Common myeloid progenitor, CD34-positive (primary cell): ENCODE results near the gene AHCYL2.
A peak's percentile ranks its signal among the peaks of the same experiment; 100 is the strongest.
"Not testable (repeated sequence)": the region's sequence is repeated elsewhere in the genome, so short reads cannot be mapped to it uniquely, and the experiment has no call there.

Experiments used
- CTCF ChIA-PET: fragments of 350-600 bp; sonication (Branson Sonifier 250); formaldehyde crosslinking; loops from one replicate; lab custom pipeline; 2021; ENCODE audit warnings: antibody characterized with exemption; lab: Charles Lee
- POLR2A ChIA-PET: fragments of 350-600 bp; sonication (Branson Sonifier 250); formaldehyde crosslinking; loops from one replicate; lab custom pipeline; 2021; ENCODE audit warnings: antibody characterized with exemption; lab: Charles Lee
- DNase-seq, 3 donors: peaks; one replicate each; pipeline versions ENCODE4 v3.0.0 to v3.0.0-alpha.2; 2013
- H3K27ac ChIP-seq, 2 experiments: 1 replicate in 1 of 2; 2 replicates in 1 of 2; pipeline ENCODE4 v1.7.0; 2013; ENCODE audit warnings: inconsistent platforms in 2 of 2, low read length in 2 of 2, mild to moderate bottlenecking in 2 of 2, low read depth in 1 of 2, moderate library complexity in 1 of 2; ENCODE audit not compliant: severe bottlenecking in 2 of 2, insufficient read depth in 1 of 2, poor library complexity in 1 of 2
- H3K27me3 ChIP-seq, 5 experiments: replicated peaks in 2 of 5; 1 replicate in 3 of 5; 2 replicates in 2 of 5; pipeline versions ENCODE4 v1.6.1 to v1.7.0; 2013; ENCODE audit warnings: low read length in 4 of 5, mild to moderate bottlenecking in 2 of 5, moderate library complexity in 2 of 5, inconsistent platforms in 1 of 5; ENCODE audit not compliant: insufficient read depth in 5 of 5, control insufficient read depth in 4 of 5
- H3K36me3 ChIP-seq, 4 experiments: 1 replicate in 2 of 4; 2 replicates in 2 of 4; pipeline versions ENCODE4 v1.6.1 to v1.7.0; 2013; ENCODE audit warnings: low read length in 3 of 4, control low read depth in 1 of 4, mild to moderate bottlenecking in 1 of 4; ENCODE audit not compliant: control insufficient read depth in 4 of 4, insufficient read depth in 4 of 4
- H3K4me1 ChIP-seq, 4 experiments: 1 replicate in 3 of 4; 2 replicates in 1 of 4; pipeline versions ENCODE4 v1.6.1 to v1.7.1; 2013; ENCODE audit warnings: low read length in 3 of 4, mild to moderate bottlenecking in 3 of 4, control low read depth in 1 of 4, inconsistent platforms in 1 of 4, moderate library complexity in 1 of 4; ENCODE audit not compliant: control insufficient read depth in 4 of 4, insufficient read depth in 4 of 4; ENCODE audit errors: control extremely low read depth in 1 of 4
- H3K4me3 ChIP-seq, 7 experiments: 1 replicate in 4 of 7; 2 replicates in 3 of 7; pipeline versions ENCODE4 v1.5.1 to v1.7.0; 2013; ENCODE audit warnings: mild to moderate bottlenecking in 7 of 7, low read length in 6 of 7, moderate library complexity in 6 of 7, inconsistent platforms in 2 of 7, low read depth in 2 of 7, control low read depth in 1 of 7; ENCODE audit not compliant: insufficient read depth in 4 of 7, control insufficient read depth in 1 of 7; ENCODE audit errors: extremely low read depth in 1 of 7
- H3K9me3 ChIP-seq, 5 experiments: 1 replicate in 4 of 5; 2 replicates in 1 of 5; pipeline versions ENCODE4 v1.6.1 to v1.7.1; 2013; ENCODE audit warnings: low read length in 4 of 5, mild to moderate bottlenecking in 2 of 5, inconsistent platforms in 1 of 5, low read depth in 1 of 5, moderate library complexity in 1 of 5; ENCODE audit not compliant: control insufficient read depth in 4 of 5, insufficient read depth in 2 of 5; ENCODE audit errors: control extremely low read depth in 1 of 5
- WGBS: methylation state at CpG from one replicate; pipeline ENCODE4 v1.1.5; 2013; ENCODE audit not compliant: insufficient coverage; 5-methylcytosine and 5-hydroxymethylcytosine counted together

AHCYL2 gene

DNA sequence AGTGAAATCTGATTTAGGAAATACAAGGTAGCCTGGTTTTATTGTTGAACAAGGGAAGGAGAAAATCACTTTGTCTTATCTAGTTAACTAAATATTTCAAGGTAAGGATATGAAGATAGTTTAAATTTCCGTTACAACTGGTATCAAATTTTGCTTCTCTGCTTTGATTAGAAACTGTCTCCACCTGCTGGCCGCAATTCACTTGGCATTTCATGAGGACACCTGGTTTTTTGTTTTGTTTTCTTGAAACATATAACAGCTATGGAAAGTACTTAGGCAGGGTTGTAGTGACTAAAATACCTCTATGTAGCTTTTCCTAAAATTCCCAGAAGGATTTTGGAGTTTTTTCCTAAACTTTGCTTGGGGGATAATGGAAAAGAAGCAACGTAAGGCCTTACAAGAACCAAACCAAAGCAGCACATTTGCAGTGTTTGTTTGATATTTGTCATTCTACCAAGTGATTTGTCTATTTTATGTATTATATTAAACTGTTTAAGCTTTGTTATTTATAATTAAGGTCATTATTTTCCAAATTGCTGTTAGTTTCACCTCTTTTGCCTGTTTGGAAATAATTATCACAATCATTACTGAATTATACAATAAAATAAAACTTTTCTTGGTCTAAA lies 73.6 kb downstream of the AHCYL2 start:
- POLR2A ChIA-PET = no interaction called here
- H3K9me3 ChIP-seq = peaks cover 0 to 3% (median 0%) of the 10 kb centered on the region in 5 experiments
- DNase-seq = peak; percentile 46 to 67 (median 60)
- WGBS = 14% methylated on average over 1 of the region's 3 CpGs
- H3K4me1 ChIP-seq = no peaks in the 10 kb centered on the region
- no peaks in the 10 kb centered on the region for H3K27me3 ChIP-seq
- H3K36me3 ChIP-seq = no peaks in the 10 kb centered on the region
- H3K27ac ChIP-seq = no peak overlapping the region
- CTCF ChIA-PET = interaction anchor here (0.6 to 7.5 kb wide), 21 partner anchors 8 to 546 kb away, joined by 3 to 110 read pairs (median 5); no protein-coding TSS in a partner anchor
- H3K4me3 ChIP-seq = no peak overlapping the region

DNA sequence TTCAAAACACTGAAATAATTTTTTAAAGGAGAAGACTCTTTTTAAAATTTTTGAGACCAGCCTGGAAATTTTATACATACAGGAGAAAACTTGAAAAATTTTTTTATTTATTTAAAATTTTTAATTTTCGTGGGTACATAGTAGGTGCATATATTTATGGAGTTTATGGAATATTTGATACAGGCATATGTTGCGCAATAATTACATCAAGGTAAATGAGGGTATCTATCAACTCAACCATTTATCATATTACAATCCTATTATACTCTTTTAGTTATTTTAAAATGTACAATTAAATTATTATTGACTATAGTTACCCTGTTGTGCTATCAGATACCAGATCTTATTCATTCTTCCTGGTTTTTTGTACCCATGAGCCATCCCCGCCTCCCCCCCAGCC lies 75.1 kb downstream of the AHCYL2 start:
- Histone ChIP-seq H3K27me3 (no peaks in the 10 kb centered on the region), H3K4me1 (no peaks in the 10 kb centered on the region), H3K27ac (no peak overlapping the region), H3K9me3 (peaks cover 0 to 7% (median 2%) of the 10 kb centered on the region in 5 experiments), H3K36me3 (no peaks in the 10 kb centered on the region), H3K4me3 (no peak overlapping the region)
- ChIA-PET CTCF (no interaction called here), POLR2A (no interaction called here)
- DNase-seq = no peak
- no CpG with 5 or more reads among the region's 3 CpGs for WGBS

DNA sequence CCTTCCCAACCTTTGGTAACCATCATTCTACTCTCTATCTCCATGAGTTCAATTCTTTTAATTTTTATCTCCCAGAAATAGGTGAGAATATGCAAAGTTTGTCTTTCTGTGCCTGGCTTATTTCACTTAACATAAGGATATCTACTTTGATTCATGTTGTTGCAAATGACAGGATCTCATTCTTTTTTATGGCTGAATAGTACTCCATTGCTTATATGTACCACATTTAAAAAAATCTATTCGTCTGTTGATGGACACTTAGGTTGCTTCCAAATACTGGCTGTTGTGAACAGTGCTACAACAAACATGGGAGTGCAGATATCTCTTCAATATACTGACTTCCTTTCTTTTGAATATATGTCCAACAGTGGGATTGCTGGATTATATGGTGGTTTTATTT lies 75.5 kb downstream of the AHCYL2 start:
- no CpG with 5 or more reads among the region's 1 CpG for WGBS
- H3K36me3 ChIP-seq, POLR2A ChIA-PET, H3K27me3 ChIP-seq, DNase-seq, H3K4me3 ChIP-seq, H3K27ac ChIP-seq, H3K4me1 ChIP-seq: not testable (repeated sequence)
- peaks cover 0 to 10% (median 4%) of the 10 kb centered on the region in 5 experiments for H3K9me3 ChIP-seq
- CTCF ChIA-PET = interaction anchor here (1.9 to 2.7 kb wide), 2 partner anchors 29 to 82 kb away, joined by 4 to 13 read pairs; no protein-coding TSS in a partner anchor

DNA sequence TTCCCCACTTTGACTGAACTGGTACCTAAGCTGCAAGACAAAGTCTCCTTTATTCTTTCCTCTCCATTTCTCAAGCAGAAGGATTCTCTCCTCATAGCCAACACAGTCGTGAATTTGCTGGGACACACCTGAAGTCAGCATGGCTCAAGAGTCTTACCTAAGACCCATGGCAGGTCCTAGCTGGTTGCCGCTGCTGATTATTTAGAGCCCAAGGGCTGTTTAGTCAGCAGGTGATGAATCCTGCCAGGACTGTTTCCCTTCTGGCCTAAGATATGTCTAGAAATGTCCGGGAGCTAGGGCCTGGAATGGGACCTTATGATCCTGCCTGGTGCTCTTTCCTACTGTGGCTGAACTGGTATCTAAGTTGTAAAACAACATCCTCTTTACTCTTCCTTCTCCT lies 82.8 kb downstream of the AHCYL2 start:
- Histone ChIP-seq H3K9me3 (peaks cover 0 to 7% (median 4%) of the 10 kb centered on the region in 5 experiments), H3K4me3 (no peak overlapping the region), H3K27ac (no peak overlapping the region), H3K27me3 (no peaks in the 10 kb centered on the region), H3K36me3 (no peaks in the 10 kb centered on the region), H3K4me1 (peaks cover 0 to 4% (median 0%) of the 10 kb centered on the region in 4 experiments)
- ChIA-PET CTCF (interaction anchor here (1.7 kb wide), 1 partner anchor 89 kb away, joined by 5 read pairs; no protein-coding TSS in a partner anchor), POLR2A (no interaction called here)
- 100% methylated on average over 2 of the region's 3 CpGs for WGBS
- DNase-seq = no peak

DNA sequence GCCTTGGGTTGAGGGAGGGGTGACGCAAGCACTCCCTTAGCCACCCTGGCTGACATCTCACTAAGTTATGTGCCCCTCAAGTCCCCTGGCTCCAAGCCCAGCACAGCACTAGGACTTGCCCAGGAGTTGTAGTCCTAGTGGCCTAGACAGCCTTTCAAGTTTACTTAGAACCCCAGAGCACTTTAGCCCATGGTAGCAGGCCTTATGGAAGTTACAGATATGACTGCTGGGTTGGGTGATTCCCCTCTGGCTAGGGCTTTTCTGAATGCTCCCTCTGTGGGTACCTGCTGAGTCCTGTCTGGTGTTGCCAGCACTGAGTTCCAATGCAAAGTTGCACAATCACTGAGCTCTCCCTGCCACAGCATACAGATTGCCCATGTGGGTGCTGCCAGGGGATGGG lies 83.2 kb downstream of the AHCYL2 start:
- WGBS = no CpG with 5 or more reads among the region's 1 CpG
- Histone ChIP-seq H3K27ac (no peak overlapping the region), H3K4me1 (peaks cover 0 to 4% (median 0%) of the 10 kb centered on the region in 4 experiments), H3K9me3 (peaks cover 0 to 7% (median 4%) of the 10 kb centered on the region in 5 experiments), H3K36me3 (no peaks in the 10 kb centered on the region), H3K4me3 (no peak overlapping the region), H3K27me3 (no peaks in the 10 kb centered on the region)
- POLR2A ChIA-PET = no interaction called here
- CTCF ChIA-PET = interaction anchor here (1.7 kb wide), 1 partner anchor 90 kb away, joined by 5 read pairs; no protein-coding TSS in a partner anchor
- no peak for DNase-seq

DNA sequence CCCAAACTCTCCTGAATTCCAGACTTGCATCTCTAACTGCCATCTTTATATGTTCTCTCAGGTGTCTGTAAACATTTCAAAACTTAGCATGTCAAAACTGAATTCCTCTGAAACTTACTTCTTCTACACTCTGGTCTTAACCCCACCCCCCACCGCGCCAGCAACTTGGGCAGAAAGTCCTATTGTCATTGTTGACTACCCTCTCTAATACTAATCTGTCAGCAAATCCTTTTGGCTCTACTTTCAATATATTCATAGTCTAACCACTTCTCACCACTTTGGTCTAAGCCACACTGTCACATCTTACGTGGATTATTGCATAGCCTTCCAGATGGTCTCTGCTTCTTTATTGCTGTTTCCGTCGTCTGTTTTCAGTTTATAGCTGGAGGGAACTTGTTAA lies 86.6 kb downstream of the AHCYL2 start:
- ChIA-PET POLR2A (no interaction called here), CTCF (no interaction called here)
- DNase-seq = no peak
- Histone ChIP-seq H3K27ac (no peak overlapping the region), H3K4me3 (no peak overlapping the region), H3K4me1 (peaks cover 0 to 4% (median 0%) of the 10 kb centered on the region in 4 experiments), H3K36me3 (no peaks in the 10 kb centered on the region), H3K9me3 (no peaks in the 10 kb centered on the region), H3K27me3 (no peaks in the 10 kb centered on the region)
- WGBS = 96% methylated on average over 3 of the region's 5 CpGs

DNA sequence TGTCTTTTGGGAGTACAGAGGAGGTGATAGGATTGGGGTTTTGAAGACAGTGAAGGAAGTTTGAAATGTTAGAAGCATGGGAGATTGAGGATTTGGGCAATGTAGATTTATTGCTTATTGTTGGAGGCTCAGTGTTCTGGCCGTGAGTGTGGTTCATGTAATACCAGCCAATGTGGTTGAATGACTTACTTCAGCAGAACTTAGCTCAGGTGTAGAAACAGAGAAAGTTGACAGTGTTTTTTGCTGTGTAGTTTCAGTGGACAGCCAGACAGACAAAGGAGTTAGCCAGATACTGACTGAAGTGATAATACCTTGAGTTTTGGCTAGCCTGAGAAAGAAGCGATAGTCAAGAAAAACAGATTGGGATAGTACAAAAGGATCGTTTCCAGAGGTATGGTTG lies 88.5 kb downstream of the AHCYL2 start:
- Histone ChIP-seq H3K27me3 (no peaks in the 10 kb centered on the region), H3K4me1 (no peaks in the 10 kb centered on the region), H3K36me3 (no peaks in the 10 kb centered on the region), H3K9me3 (no peaks in the 10 kb centered on the region), H3K27ac (no peak overlapping the region), H3K4me3 (no peak overlapping the region)
- CTCF ChIA-PET = interaction anchor here (1.2 to 1.7 kb wide), 2 partner anchors 95 to 222 kb away, joined by 3 read pairs; no protein-coding TSS in a partner anchor
- no peak for DNase-seq
- POLR2A ChIA-PET = no interaction called here
- WGBS = 83% methylated on average over 2 of the region's 3 CpGs
